Activated CD8-positive, alpha-beta memory T cell treated with anti-CD3 and anti-CD28 coated beads for 48 hours (primary cell): ENCODE data around the gene ATP10B.
"Not testable (repeated sequence)": the region's sequence is repeated elsewhere in the genome, so short reads cannot be mapped to it uniquely, and the experiment has no call there.

Experiments used
- DNase-seq, 3 experiments: peaks; one replicate each; pipeline ENCODE4 v3.0.0-alpha.2; 2020; ENCODE audit warnings: low read depth in 2 of 3, low spot score in 2 of 3

Gene ATP10B

DNA sequence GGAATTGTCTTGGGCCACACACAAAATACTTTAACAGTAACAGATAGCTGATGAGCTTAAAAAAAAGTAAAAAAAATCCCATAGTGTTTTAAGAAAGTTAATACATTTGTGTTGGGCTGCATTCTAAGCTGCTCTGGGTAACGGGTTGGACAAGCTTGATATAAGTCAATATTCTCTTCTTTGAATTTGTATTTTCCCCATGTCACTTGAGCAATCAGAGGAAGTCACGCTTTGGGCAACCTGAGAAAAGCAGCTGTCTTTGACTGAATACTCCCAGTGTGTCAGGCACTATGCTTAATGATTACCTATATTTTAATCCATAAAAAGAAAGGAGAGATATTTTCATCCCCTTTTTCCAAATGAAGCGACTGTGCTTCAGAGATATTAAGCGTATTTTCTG, 84.9 kb downstream of the ATP10B start:
- no peak for DNase-seq

DNA sequence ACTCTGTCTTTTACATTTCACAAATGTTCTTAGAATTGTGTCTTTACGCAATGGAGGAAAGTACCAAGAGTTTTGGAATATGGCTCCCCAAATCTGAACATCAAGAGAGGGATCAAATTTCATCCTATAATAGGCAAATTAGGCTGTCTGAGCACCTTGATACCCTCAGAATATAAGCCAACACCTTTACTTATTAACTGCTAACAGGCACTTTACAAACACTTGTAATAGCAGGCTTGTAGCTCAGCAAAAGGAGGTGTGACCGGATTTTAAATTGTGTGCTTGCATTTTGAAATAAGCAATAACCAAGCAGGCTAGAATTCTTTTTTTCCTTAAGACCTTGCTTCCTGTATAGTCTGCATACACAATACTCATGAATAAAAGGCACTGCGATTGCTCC, 92.0 kb downstream of the ATP10B start:
- no peak for DNase-seq

DNA sequence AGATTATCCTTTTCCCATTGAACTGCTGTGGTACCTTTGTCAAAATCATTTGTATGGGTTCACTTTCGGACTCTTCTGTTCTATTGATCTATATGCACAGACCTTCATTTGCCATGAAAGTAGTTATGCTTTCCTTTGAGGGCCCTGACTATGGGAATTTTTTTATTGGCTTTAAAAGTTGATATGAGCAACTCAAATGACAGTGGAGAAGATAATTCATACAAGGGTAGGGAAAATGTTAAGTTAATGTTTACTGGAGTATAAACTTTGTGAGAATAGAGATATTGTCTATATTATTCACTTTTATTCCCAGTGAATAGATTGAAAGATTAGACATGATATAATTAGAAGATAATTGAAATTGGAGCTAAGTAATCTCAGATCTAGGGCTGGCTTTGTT, 94.8 kb downstream of the ATP10B start:
- DNase-seq: no peak

DNA sequence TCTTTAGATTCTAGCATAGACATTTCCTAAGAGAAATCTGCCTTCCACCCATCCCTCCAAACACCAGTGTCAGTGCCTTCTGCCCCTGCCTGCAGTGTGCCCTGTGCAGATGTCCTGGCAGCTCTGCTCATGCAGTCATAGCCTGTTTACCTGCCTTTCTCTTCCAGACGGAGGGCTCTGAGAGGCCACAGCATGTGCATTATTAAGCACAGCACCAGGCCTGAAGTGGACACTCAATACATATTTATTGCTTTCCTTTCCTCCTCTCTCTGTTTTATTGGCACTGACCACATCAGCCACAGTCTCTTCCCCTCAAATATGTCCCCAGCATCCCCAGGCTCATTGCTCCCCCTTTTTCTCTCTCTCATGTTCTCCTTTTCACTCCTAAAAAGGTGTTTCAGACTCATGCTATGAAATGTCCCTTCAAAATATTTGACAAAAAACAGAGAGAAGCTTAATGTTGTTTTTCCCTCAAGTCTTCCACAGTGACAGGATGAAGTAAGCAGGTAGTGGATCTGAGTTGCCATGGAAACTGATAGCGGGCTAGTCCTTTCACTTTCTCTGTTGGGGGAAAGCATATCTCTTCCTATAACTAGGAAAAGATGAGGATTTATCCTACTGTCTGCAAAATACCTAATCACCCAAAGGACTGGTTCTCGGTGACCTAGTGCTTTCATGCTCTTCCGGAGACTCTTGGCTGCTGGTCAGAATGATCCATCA, 100.9 kb downstream of the ATP10B start:
- no peak for DNase-seq

DNA sequence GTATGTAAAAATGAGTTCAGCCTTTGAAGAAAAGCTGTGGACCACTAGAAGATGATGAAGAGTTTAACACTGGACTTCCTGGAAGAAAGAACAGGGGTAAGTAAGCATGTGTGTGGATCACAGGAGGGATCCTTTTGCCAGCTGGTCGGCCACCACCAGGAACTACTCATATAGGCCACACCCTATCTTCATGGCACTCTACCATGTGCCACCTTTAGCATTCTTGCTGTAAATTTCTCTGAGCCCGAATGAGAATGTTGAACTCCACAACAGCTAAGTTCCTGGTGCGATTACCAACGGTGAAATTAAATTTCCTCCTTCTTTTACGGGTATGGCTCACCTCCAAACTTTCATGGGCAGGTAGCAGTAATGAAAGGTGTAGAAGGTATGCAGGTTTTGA, 102.3 kb downstream of the ATP10B start:
- DNase-seq: no peak

DNA sequence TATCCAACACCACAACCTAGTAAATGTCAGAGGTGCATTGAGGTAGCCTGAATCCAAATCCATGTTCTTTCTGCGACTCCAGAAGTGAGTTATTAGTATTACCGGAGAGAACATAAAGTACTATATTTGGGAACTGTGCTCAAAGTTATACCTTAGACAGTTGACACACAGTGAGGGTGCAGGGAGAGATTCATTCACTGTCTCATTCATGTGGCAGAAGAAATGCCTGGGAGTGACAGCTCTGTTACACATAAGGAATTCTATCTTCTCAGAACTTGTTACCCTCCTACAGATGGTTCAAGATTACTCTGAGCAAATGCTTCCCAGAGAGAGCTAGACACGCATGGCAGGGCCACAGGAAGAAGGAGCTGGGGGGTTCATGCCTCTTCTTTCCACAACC, 103.0 kb downstream of the ATP10B start:
- no peak for DNase-seq

- no peak for DNase-seq
Observed at GRCh38 chr5:160747987-160748386, 104.0 kb downstream of the ATP10B start.

- DNase-seq: no peak
Observed at GRCh38 chr5:160747559-160747958, 104.5 kb downstream of the ATP10B start.

DNA sequence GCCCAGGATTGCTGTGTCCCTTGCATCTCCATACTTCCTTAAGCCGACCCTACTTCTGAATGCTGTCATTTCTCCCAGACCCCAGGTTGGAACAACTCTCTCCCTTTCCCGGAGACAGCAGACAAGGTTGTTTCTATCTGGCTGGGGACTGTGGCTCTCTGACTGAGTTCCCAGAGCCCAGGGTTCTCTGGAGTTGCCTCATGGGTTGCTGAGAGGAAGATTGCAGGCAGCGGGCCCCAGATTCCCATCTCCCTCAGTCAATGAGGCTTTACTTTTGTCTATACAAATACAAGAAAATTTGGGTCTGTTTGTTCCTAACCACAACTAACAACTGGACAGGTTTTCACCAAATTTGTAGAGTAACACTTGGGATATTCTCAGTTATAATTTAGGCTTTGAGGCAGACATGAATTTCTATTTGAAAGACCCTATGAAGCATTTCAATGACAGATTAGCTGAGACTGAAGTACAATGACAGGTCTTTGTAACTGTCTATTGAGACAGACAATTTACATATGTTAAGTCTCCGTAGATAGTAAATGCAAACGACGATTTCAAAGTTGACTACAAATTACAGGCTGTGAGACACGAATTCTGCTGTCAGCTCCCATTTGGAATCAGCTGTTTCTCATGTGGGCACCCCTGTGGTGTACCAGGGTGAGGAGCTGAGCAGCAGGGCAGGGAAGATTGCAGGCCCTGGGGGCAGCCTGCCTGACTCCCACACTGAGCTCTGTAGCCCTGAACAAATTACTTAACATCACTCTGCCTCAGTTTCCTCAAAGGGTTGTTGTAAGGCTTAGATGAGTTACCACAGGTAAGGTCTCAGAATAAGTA, 107.5 kb downstream of the ATP10B start:
- DNase-seq: no peak

DNA sequence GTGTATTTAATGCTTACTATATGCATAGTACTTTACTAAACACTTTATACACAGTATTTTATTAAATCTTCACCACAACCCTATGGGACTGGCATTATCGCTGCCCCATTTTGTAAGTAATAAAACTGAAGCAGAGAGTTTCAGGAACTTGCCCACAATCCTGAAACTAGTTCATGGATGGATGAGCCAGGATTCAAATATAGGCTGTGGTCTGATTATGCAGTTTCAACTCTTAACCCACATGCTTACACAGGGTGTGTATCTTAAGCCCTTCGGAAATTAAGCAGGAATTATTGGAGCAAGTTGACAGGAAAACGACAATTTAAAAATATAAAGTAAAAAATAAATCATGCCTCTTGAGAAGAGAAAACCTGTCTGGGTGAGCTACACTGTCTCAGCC, 109.0 kb downstream of the ATP10B start:
- no peak for DNase-seq

DNA sequence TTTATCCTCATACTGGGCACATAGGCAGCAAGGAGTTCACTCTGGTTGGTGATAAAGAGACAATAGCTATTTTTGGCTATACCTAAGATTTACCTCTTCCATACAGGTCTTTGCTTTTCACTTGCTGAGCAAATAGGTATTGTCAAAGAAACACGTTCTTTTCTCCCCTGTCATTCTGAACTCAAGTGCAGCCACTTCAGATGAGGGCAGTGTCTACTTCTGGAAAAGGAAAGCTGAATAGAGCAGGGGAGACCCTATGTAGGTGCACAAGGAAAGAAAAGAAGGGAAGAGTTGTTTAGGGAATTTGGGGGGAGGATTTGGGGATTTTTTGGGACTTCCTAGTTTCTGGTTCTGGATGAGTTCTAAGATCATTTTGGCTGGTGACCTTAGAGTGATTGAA, 109.6 kb downstream of the ATP10B start:
- no peak for DNase-seq

GRCh38 chr5:160727296-160727997, 124.6 kb downstream of the ATP10B start:
- no peak for DNase-seq

DNA sequence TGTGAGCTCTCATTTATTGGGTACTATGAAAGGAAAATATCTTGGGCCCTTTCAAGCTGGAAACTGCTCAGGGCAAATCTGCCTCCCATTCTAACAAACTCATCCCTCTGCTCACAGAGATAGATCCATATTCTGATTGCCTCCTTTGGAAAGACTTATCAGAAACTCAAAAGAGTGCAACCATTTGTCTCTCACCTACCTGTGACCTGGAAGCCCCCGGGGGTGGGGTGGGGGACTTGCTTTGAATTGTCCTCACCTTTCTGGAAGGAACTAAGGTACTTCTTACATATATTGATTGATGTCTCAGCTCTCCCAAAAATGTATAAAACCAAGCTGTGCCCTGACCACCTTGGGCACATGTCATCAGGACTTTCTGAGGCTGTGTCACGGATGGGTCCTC, 125.3 kb downstream of the ATP10B start:
- DNase-seq: no peak

- no peak for DNase-seq
Observed at GRCh38 chr5:160720822-160721221, 131.2 kb downstream of the ATP10B start.

- not testable (repeated sequence) for DNase-seq
Observed at GRCh38 chr5:160715508-160715907, 136.5 kb downstream of the ATP10B start.

DNA sequence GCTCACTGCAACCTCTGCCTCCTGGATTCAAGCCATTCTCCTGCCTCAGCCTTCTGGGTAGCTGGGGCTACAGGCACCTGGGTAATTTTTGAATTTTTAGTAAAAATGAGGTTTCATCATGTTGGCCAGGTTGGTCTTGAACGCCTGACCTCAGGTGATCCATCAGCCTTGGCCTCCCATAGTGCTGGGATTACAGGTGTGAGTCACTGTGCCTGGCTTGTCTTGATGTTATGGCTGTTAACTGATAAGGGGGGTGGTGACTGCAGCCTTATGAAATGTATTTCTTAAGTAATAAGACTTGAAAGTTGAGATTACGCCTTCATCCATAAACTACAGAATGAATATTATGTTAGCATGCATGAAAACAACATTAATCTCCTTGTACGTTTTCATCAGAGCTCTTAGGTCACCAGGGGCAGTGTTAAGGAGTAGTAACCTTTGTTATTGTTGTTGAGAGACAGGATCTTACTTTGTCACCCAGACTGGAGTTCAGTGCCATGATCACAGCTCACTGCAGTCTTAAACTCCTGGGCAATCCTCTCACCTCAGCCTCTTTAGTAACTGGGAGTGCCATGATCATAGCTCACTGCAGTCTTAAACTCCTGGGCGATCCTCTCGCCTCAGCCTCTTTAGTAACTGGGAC, 148.3 kb downstream of the ATP10B start:
- DNase-seq: no peak

- DNase-seq: no peak
Observed at GRCh38 chr5:160702934-160703333, 149.1 kb downstream of the ATP10B start.

DNA sequence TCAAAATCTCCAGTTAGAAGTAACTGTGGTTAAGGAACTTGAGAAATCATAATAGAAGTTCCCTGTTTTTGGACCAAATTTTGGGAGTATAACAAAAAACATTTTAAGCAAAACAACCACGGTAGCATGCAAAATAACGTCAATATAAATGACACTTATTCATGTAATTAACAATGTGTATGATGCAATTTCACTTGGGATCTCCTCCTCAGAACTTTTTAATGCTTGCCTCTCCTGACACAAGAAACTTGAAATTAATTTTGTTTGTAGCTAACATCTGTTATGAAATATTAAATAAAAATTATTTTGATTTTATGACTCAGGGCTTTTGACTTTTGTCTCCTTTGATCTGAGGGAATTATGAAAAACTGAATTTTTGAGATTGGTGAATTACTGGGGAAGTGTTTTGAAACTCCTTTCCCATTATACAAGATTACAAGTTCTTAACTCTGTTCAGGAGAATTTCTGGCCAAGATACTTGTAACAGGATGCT, 149.7 kb downstream of the ATP10B start:
- DNase-seq: no peak

GRCh38 chr5:160701403-160701802, 150.6 kb downstream of the ATP10B start:
- no peak for DNase-seq

- no peak for DNase-seq
Observed at GRCh38 chr5:160699301-160699700, 152.7 kb downstream of the ATP10B start.

GRCh38 chr5:160697281-160697680, 154.7 kb downstream of the ATP10B start:
- no peak for DNase-seq
